Measurements from ENCODE around the gene DKKL1. TPM values are rescaled to one million over a fixed set of nuclear protein-coding genes. Genes with fewer than 3 reads are reported as not detected.
A peak's percentile ranks its signal among the peaks of the same experiment; 100 is the strongest.

DKKL1 gene
- total RNA-seq, 1 donor, result 0.36 TPM

DNA sequence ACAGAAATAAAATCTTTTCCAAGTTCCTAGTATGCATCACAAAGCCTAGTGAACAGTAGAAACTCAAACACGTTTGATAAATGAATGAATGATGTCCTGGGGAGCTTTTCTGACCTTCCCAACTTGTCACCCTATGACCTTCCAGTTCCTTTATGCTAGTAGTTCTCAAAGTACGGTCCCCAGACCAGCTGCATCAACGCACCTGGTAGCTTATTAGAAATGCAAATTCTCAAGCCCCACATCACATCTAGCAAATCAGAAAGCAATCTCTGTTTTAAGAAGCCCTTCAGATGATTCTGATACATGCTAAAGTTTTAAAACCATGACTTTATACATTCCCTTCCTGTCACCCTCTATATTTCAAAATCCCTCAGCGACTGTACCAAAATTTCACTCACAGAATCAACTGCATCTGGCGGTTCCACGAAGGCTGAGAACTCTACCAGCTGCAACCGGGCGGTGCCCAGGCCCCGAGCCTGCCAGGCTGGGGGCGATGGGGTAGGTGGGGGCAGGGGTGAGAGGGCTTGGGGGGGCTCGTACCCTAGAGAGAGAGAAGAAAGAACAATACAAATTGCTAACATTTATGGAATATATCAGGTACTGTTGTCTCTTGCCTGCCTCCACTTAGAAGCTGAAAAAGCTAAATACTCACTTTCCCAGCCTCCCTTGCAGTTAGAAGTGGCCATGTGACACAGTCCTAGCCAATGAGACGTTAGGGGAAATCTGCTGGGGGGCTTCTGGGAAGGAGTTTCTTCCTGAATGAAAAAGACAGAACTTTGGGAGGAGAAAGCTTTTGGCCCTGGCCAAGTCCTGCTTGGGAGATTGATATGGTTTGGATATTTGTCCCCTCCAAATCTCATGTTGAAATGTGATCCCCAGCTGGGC, 15.1 kb upstream of the DKKL1 start:
- H2AFZ ChIP-seq (ENCODE audit: low read length), result peak overlapping the region; percentile 83
- peaks cover 2% of the 10 kb centered on the region for H4K20me1 ChIP-seq (ENCODE audit: insufficient read depth, low read length)
- no peak overlapping the region for H3K27ac ChIP-seq (ENCODE audit: low read depth, low read length)
- H3K36me3 ChIP-seq (ENCODE audit: insufficient read depth, low read length), result peaks cover 42% of the 10 kb centered on the region
- no peak overlapping the region for H3K4me3 ChIP-seq (ENCODE audit: insufficient read depth, low read length)
- no peaks in the 10 kb centered on the region for H3K27me3 ChIP-seq (ENCODE audit: insufficient read depth, low read length)
- TF ChIP-seq, protein P1, sequence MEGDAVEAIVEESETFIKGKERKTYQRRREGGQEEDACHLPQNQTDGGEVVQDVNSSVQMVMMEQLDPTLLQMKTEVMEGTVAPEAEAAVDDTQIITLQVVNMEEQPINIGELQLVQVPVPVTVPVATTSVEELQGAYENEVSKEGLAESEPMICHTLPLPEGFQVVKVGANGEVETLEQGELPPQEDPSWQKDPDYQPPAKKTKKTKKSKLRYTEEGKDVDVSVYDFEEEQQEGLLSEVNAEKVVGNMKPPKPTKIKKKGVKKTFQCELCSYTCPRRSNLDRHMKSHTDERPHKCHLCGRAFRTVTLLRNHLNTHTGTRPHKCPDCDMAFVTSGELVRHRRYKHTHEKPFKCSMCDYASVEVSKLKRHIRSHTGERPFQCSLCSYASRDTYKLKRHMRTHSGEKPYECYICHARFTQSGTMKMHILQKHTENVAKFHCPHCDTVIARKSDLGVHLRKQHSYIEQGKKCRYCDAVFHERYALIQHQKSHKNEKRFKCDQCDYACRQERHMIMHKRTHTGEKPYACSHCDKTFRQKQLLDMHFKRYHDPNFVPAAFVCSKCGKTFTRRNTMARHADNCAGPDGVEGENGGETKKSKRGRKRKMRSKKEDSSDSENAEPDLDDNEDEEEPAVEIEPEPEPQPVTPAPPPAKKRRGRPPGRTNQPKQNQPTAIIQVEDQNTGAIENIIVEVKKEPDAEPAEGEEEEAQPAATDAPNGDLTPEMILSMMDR (IDR thresholded peaks at IDR 0.05; ENCODE audit: extremely low read depth, low read depth, low read length), result no peak
- H3K79me2 ChIP-seq (ENCODE audit: insufficient read depth, low read length), result no peaks in the 10 kb centered on the region
- no peaks in the 10 kb centered on the region for H3K4me1 ChIP-seq (ENCODE audit: insufficient read depth, low read length)
- DNase-seq (ENCODE audit: insufficient read length, low spot score, missing footprints), result peak; percentile 50
- H3K4me2 ChIP-seq (ENCODE audit: insufficient read depth, low read length), result no peak overlapping the region
- H3K9me3 ChIP-seq (ENCODE audit: low read depth, low read length), result no peaks in the 10 kb centered on the region

DNA sequence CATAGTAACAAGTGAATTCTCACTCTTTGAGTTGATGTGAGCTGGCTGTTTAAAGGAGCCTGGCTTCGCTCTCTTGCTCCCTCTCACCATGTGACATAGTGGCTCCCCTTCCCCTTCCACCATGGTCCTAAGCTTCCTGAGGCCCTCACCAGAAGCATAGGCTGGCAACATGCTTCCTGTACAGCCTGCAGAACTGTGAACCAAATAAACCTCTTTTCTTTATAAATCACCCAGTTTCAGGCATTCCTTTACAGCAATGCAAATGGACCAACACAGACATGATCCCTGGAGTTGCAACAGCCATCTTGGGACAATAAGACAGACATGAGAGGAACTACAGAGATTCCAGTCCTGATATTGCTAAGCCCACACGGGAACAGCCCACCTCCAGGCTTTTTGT, 14.1 kb upstream of the DKKL1 start:
- H3K4me1 ChIP-seq (ENCODE audit: insufficient read depth, low read length), result no peaks in the 10 kb centered on the region
- H3K27me3 ChIP-seq (ENCODE audit: insufficient read depth, low read length), result no peaks in the 10 kb centered on the region
- peaks cover 2% of the 10 kb centered on the region for H4K20me1 ChIP-seq (ENCODE audit: insufficient read depth, low read length)
- H3K79me2 ChIP-seq (ENCODE audit: insufficient read depth, low read length), result no peaks in the 10 kb centered on the region
- no peak overlapping the region for H3K4me2 ChIP-seq (ENCODE audit: insufficient read depth, low read length)
- H3K27ac ChIP-seq (ENCODE audit: low read depth, low read length), result no peak overlapping the region
- no peak for DNase-seq (ENCODE audit: insufficient read length, low spot score, missing footprints)
- TF ChIP-seq, protein P1 (IDR thresholded peaks at IDR 0.05; ENCODE audit: extremely low read depth, low read depth, low read length), result no peak
- peaks cover 47% of the 10 kb centered on the region for H3K36me3 ChIP-seq (ENCODE audit: insufficient read depth, low read length)
- no peaks in the 10 kb centered on the region for H3K9me3 ChIP-seq (ENCODE audit: low read depth, low read length)
- no peak overlapping the region for H3K4me3 ChIP-seq (ENCODE audit: insufficient read depth, low read length)
- no peak overlapping the region for H2AFZ ChIP-seq (ENCODE audit: low read length)

GRCh38 chr19:49355909-49356353, 7.7 kb upstream of the DKKL1 start:
- Histone ChIP-seq H3K79me2 (ENCODE audit: insufficient read depth, low read length) (no peaks in the 10 kb centered on the region), H3K27me3 (ENCODE audit: insufficient read depth, low read length) (no peaks in the 10 kb centered on the region), H2AFZ (ENCODE audit: low read length) (no peak overlapping the region), H3K27ac (ENCODE audit: low read depth, low read length) (no peak overlapping the region), H3K9me3 (ENCODE audit: low read depth, low read length) (no peaks in the 10 kb centered on the region), H3K36me3 (ENCODE audit: insufficient read depth, low read length) (peaks cover 24% of the 10 kb centered on the region), H4K20me1 (ENCODE audit: insufficient read depth, low read length) (no peaks in the 10 kb centered on the region), H3K4me1 (ENCODE audit: insufficient read depth, low read length) (no peaks in the 10 kb centered on the region), H3K4me3 (ENCODE audit: insufficient read depth, low read length) (no peak overlapping the region), H3K4me2 (ENCODE audit: insufficient read depth, low read length) (no peak overlapping the region)
- DNase-seq (ENCODE audit: insufficient read length, low spot score, missing footprints), result no peak
- TF ChIP-seq, protein P1 (IDR thresholded peaks at IDR 0.05; ENCODE audit: extremely low read depth, low read depth, low read length), result no peak

DNA sequence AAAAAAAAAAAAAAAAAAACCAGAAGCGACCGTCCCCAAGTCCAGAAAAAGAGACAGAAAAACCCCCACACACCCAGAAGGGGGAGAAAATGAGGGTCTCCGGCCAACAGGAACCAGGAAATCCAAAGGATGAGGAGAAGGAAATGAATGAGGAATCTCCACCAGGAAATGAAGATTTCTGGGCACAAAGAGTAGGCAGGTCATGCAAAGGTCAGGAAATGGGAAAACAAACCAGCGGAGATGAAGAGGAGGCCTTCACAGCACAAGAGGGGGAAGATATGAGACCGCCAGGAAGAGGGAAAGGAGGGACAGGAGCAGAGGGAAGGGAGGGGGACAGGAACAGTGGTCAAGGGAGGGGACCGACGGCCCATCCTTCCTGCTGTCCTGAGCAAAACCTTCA, 7.3 kb upstream of the DKKL1 start:
- DNase-seq (ENCODE audit: insufficient read length, low spot score, missing footprints), result peak; percentile 30
- Histone ChIP-seq H3K27me3 (ENCODE audit: insufficient read depth, low read length) (no peaks in the 10 kb centered on the region), H3K4me1 (ENCODE audit: insufficient read depth, low read length) (peaks cover 3% of the 10 kb centered on the region), H3K36me3 (ENCODE audit: insufficient read depth, low read length) (peaks cover 19% of the 10 kb centered on the region), H3K27ac (ENCODE audit: low read depth, low read length) (no peak overlapping the region), H3K79me2 (ENCODE audit: insufficient read depth, low read length) (peaks cover 2% of the 10 kb centered on the region), H3K4me3 (ENCODE audit: insufficient read depth, low read length) (no peak overlapping the region), H2AFZ (ENCODE audit: low read length) (no peak overlapping the region), H4K20me1 (ENCODE audit: insufficient read depth, low read length) (no peaks in the 10 kb centered on the region), H3K9me3 (ENCODE audit: low read depth, low read length) (no peaks in the 10 kb centered on the region), H3K4me2 (ENCODE audit: insufficient read depth, low read length) (no peak overlapping the region)
- TF ChIP-seq, protein P1 (IDR thresholded peaks at IDR 0.05; ENCODE audit: extremely low read depth, low read depth, low read length), result no peak
